Measurements from ENCODE around the gene CR2.
"Not testable (repeated sequence)": the region's sequence is repeated elsewhere in the genome, so short reads cannot be mapped to it uniquely, and the experiment has no call there.

Gene CR2

GRCh38 chr1:207444514-207445217, 9.5 kb upstream of the CR2 start:
- DNase-seq, result no peak

GRCh38 chr1:207453710-207454045, 450 bp upstream of the CR2 start:
- no peak for DNase-seq

GRCh38 chr1:207455183-207455754, 1.1 kb downstream of the CR2 start:
- DNase-seq, result no peak

GRCh38 chr1:207458414-207458813, 4.3 kb downstream of the CR2 start:
- DNase-seq, result no peak

GRCh38 chr1:207459008-207459407, 4.9 kb downstream of the CR2 start:
- DNase-seq, result no peak

GRCh38 chr1:207461649-207462048, 7.5 kb downstream of the CR2 start:
- DNase-seq, result no peak

- no peak for DNase-seq
Observed at GRCh38 chr1:207462535-207462934, 8.4 kb downstream of the CR2 start.

GRCh38 chr1:207463021-207463420, 8.9 kb downstream of the CR2 start:
- no peak for DNase-seq

GRCh38 chr1:207463571-207463970, 9.4 kb downstream of the CR2 start:
- no peak for DNase-seq

- DNase-seq, result no peak
Observed at GRCh38 chr1:207470927-207471326, 16.8 kb downstream of the CR2 start.

- no peak for DNase-seq
Observed at GRCh38 chr1:207474210-207474609, 20.1 kb downstream of the CR2 start.

- no peak for DNase-seq
Observed at GRCh38 chr1:207486198-207486597, 32.1 kb downstream of the CR2 start.

- DNase-seq, result peak in 1 of 58 donors; percentile 14
Observed at GRCh38 chr1:207487636-207488035, 33.5 kb downstream of the CR2 start.

GRCh38 chr1:207493212-207493611, 39.1 kb downstream of the CR2 start:
- DNase-seq, result no peak

GRCh38 chr1:207494171-207494570, 40.0 kb downstream of the CR2 start:
- DNase-seq, result no peak

GRCh38 chr1:207495281-207495680, 41.2 kb downstream of the CR2 start:
- not testable (repeated sequence) for DNase-seq

GRCh38 chr1:207495801-207496792, 42.0 kb downstream of the CR2 start, which contains the start of gene CR1:
Gene CR1 (plus strand): TSS chr1:207496157. CDS start chr1:207496268, 111 bp downstream.
- DNase-seq, result peak in 3 of 58 donors; percentile 4 to 14 (median 7)

- no peak for DNase-seq
Observed at GRCh38 chr1:207497941-207498340, 43.8 kb downstream of the CR2 start.

- DNase-seq, result peak in 51 of 58 donors; percentile 3 to 79 (median 38)
Observed at GRCh38 chr1:207499573-207499972, 45.4 kb downstream of the CR2 start.

- no peak for DNase-seq
Observed at GRCh38 chr1:207500306-207500705, 46.2 kb downstream of the CR2 start.

- DNase-seq, result no peak
Observed at GRCh38 chr1:207501071-207501470, 46.9 kb downstream of the CR2 start.

- no peak for DNase-seq
Observed at GRCh38 chr1:207502726-207503125, 48.6 kb downstream of the CR2 start.

All from anterior cingulate cortex (tissue), 58 donors.